ENCODE measurements around the gene SYNGAP1. TPM values are rescaled to one million over a fixed set of nuclear protein-coding genes. Genes with fewer than 3 reads are reported as not detected.

The SYNGAP1 gene
- total and polyA plus RNA-seq, 2 donors (not counting 1 experiment from before 2014, with no cell fraction given) = 3.6 to 7.3 TPM

DNA sequence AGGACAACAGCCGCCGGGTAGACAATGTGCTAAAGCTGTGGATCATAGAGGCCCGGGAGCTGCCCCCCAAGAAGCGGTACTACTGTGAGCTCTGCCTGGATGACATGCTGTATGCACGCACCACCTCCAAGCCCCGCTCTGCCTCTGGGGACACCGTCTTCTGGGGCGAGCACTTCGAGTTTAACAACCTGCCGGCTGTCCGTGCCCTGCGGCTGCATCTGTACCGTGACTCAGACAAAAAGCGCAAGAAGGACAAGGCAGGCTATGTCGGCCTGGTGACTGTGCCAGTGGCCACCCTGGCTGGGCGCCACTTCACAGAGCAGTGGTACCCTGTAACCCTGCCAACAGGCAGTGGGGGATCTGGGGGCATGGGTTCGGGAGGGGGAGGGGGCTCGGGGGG, 17.8 kb downstream of the SYNGAP1 start:
- TF ChIP-seq, protein P1, sequence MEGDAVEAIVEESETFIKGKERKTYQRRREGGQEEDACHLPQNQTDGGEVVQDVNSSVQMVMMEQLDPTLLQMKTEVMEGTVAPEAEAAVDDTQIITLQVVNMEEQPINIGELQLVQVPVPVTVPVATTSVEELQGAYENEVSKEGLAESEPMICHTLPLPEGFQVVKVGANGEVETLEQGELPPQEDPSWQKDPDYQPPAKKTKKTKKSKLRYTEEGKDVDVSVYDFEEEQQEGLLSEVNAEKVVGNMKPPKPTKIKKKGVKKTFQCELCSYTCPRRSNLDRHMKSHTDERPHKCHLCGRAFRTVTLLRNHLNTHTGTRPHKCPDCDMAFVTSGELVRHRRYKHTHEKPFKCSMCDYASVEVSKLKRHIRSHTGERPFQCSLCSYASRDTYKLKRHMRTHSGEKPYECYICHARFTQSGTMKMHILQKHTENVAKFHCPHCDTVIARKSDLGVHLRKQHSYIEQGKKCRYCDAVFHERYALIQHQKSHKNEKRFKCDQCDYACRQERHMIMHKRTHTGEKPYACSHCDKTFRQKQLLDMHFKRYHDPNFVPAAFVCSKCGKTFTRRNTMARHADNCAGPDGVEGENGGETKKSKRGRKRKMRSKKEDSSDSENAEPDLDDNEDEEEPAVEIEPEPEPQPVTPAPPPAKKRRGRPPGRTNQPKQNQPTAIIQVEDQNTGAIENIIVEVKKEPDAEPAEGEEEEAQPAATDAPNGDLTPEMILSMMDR (conservative IDR thresholded peaks at IDR 0.05 in 1 of 2, IDR thresholded peaks at IDR 0.05 in 1 of 2; ENCODE audit: low read depth in 1 of 2, low read length in 2 of 2) = no peak
- no peak for TF ChIP-seq EZH2 (IDR thresholded peaks at IDR 0.05; ENCODE audit: low read length, missing control alignments)
- H2AFZ ChIP-seq (ENCODE audit: low read length) = no peak overlapping the region
- H3K27ac ChIP-seq (ENCODE audit: insufficient read depth, low read length) = no peak overlapping the region
- no peaks in the 10 kb centered on the region for H3K9me3 ChIP-seq (ENCODE audit: control insufficient read depth, insufficient read depth, low read depth, low read length)
- no peaks in the 10 kb centered on the region for H4K20me1 ChIP-seq (ENCODE audit: control insufficient read depth, extremely low read depth, insufficient read depth, low read length)
- no peak overlapping the region for H3K4me2 ChIP-seq (ENCODE audit: extremely low read depth, insufficient read depth, low read length)
- no peak overlapping the region for H3K4me3 ChIP-seq (replicated peaks in 1 of 4; ENCODE audit: control extremely low read depth in 1 of 4, insufficient read depth in 1 of 4, low read depth in 3 of 4, low read length in 4 of 4)
- H3K36me3 ChIP-seq (ENCODE audit: control insufficient read depth, insufficient read depth, low read length) = peaks cover 31% of the 10 kb centered on the region
- no peaks in the 10 kb centered on the region for H3K27me3 ChIP-seq (ENCODE audit: control insufficient read depth, insufficient read depth, low read length)
- no peaks in the 10 kb centered on the region for H3K79me2 ChIP-seq (ENCODE audit: control insufficient read depth, insufficient read depth, low read length)
- peaks cover 10% of the 10 kb centered on the region for H3K4me1 ChIP-seq (ENCODE audit: control insufficient read depth, extremely low read depth, insufficient read depth, low read length)
- H3K9ac ChIP-seq (ENCODE audit: insufficient read depth, low read length) = no peak overlapping the region
- no peak for DNase-seq (ENCODE audit: low read depth in 2 of 2)

GRCh38 chr6:33438978-33439594, 19.2 kb downstream of the SYNGAP1 start:
- H3K4me3 ChIP-seq (replicated peaks in 1 of 4; ENCODE audit: control extremely low read depth in 1 of 4, insufficient read depth in 1 of 4, low read depth in 3 of 4, low read length in 4 of 4) = no peak overlapping the region
- H2AFZ ChIP-seq (ENCODE audit: low read length) = no peak overlapping the region
- H3K4me1 ChIP-seq (ENCODE audit: control insufficient read depth, extremely low read depth, insufficient read depth, low read length) = no peaks in the 10 kb centered on the region
- TF ChIP-seq, protein P1 (conservative IDR thresholded peaks at IDR 0.05 in 1 of 2, IDR thresholded peaks at IDR 0.05 in 1 of 2; ENCODE audit: low read depth in 1 of 2, low read length in 2 of 2) = no peak
- no peaks in the 10 kb centered on the region for H3K79me2 ChIP-seq (ENCODE audit: control insufficient read depth, insufficient read depth, low read length)
- H3K27ac ChIP-seq (ENCODE audit: insufficient read depth, low read length) = no peak overlapping the region
- H4K20me1 ChIP-seq (ENCODE audit: control insufficient read depth, extremely low read depth, insufficient read depth, low read length) = no peaks in the 10 kb centered on the region
- H3K4me2 ChIP-seq (ENCODE audit: extremely low read depth, insufficient read depth, low read length) = no peak overlapping the region
- peaks cover 32% of the 10 kb centered on the region for H3K36me3 ChIP-seq (ENCODE audit: control insufficient read depth, insufficient read depth, low read length)
- DNase-seq (ENCODE audit: low read depth in 2 of 2) = no peak
- no peaks in the 10 kb centered on the region for H3K27me3 ChIP-seq (ENCODE audit: control insufficient read depth, insufficient read depth, low read length)
- H3K9ac ChIP-seq (ENCODE audit: insufficient read depth, low read length) = no peak overlapping the region
- no peaks in the 10 kb centered on the region for H3K9me3 ChIP-seq (ENCODE audit: control insufficient read depth, insufficient read depth, low read depth, low read length)

DNA sequence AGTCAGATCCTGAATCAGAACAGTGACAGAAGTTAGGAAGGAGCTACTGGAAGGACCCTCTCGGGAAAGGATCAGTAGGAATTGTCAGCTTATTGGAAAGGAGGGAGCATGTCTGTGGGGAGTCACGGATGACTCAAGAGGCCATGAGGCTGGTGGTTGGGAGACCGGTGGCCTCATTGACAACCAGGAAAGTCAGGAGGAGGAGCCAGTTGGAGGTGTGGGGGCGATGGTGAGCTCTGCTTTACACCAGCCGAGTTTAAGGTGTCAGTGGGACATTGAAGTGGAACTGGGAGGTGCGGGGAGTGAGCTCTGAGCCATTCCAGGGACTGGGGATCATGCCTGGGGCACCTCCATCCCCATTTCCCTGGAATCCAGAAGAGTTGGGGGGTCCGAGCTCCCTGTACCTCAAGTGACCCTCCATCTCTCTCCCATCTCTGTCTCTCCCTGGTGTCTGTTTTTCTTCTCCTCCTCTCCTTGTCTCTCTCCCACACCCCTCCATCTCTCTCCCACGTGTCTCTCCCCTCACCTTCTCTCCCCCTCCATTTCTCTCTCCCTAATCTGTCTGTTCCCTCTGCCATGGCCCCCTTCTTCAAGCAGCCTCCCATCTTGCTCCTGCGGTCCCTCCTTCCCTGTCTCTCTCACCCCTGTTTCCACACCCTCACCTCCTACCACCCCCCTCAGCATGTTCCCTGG, 20.2 kb downstream of the SYNGAP1 start:
- Histone ChIP-seq H4K20me1 (ENCODE audit: control insufficient read depth, extremely low read depth, insufficient read depth, low read length) (no peaks in the 10 kb centered on the region), H3K9me3 (ENCODE audit: control insufficient read depth, insufficient read depth, low read depth, low read length) (no peaks in the 10 kb centered on the region), H3K36me3 (ENCODE audit: control insufficient read depth, insufficient read depth, low read length) (peaks cover 34% of the 10 kb centered on the region), H2AFZ (ENCODE audit: low read length) (no peak overlapping the region), H3K4me3 (replicated peaks in 1 of 4; ENCODE audit: control extremely low read depth in 1 of 4, insufficient read depth in 1 of 4, low read depth in 3 of 4, low read length in 4 of 4) (no peak overlapping the region), H3K4me1 (ENCODE audit: control insufficient read depth, extremely low read depth, insufficient read depth, low read length) (no peaks in the 10 kb centered on the region), H3K4me2 (ENCODE audit: extremely low read depth, insufficient read depth, low read length) (no peak overlapping the region), H3K9ac (ENCODE audit: insufficient read depth, low read length) (no peak overlapping the region), H3K27ac (ENCODE audit: insufficient read depth, low read length) (no peak overlapping the region), H3K79me2 (ENCODE audit: control insufficient read depth, insufficient read depth, low read length) (no peaks in the 10 kb centered on the region), H3K27me3 (ENCODE audit: control insufficient read depth, insufficient read depth, low read length) (no peaks in the 10 kb centered on the region)
- no peak for TF ChIP-seq EZH2 (IDR thresholded peaks at IDR 0.05; ENCODE audit: low read length, missing control alignments)
- TF ChIP-seq, protein P1 (conservative IDR thresholded peaks at IDR 0.05 in 1 of 2, IDR thresholded peaks at IDR 0.05 in 1 of 2; ENCODE audit: low read depth in 1 of 2, low read length in 2 of 2) = no peak
- DNase-seq (ENCODE audit: low read depth in 2 of 2) = no peak
